ENCODE results near the gene TSPAN33.
"Not testable (repeated sequence)": the region's sequence is repeated elsewhere in the genome, so short reads cannot be mapped to it uniquely, and the experiment has no call there.

Gene TSPAN33

DNA sequence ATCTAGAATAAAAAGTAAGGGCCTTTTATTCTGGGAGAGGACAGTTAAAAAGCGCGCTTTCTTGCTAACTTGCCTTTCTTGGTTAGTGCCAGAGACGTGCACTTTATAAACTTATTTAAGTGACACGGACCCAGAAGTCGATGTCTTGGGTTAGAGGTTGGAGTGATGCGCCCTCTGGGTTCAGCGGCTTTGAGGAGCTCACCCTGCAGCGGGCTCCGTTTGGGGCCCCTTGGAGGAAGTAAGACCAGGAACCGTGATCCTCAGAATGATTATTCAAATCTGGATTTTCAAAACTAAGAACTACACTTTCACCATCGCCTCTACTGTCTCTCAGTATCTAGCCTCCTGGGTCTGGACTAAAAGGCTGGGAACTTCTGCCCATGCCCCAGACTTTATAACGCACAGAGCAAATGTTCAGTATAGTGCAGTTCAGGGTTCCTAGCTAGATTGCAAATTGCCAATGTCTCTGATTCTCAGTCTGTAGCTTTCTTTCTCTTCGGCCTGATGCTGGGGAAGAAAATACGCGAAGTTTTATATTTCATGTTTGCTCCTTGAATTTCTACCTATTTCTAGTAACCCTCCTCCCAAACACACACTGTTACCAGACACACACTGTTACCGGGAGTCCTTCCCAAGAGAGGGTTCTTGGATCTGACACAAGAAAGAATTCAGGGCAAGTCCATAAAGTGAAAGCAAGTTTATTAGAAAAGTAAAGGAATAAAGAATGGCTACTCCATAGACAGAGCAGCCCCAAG, 25.4 kb downstream of the TSPAN33 start:
- in situ Hi-C loops (cut with MboI; ENCODE audit: low pct_unique_long_range_greater_than_20kb, low sequenced_read_pairs, unreplicated experiment): no loop called here
- DNase-seq (ENCODE audit: low spot score): peak; percentile 63
- TF ChIP-seq CTCF (IDR thresholded peaks at IDR 0.05; ENCODE audit: extremely low read depth, insufficient read depth, missing control alignments): no peak

GRCh38 chr7:129170441-129171021, 26.0 kb downstream of the TSPAN33 start:
- no peak for DNase-seq (ENCODE audit: low spot score)
- no peak for TF ChIP-seq CTCF (IDR thresholded peaks at IDR 0.05; ENCODE audit: extremely low read depth, insufficient read depth, missing control alignments)
- in situ Hi-C loops (cut with MboI; ENCODE audit: low pct_unique_long_range_greater_than_20kb, low sequenced_read_pairs, unreplicated experiment): no loop called here

- in situ Hi-C loops (cut with MboI; ENCODE audit: low pct_unique_long_range_greater_than_20kb, low sequenced_read_pairs, unreplicated experiment); DNase-seq (ENCODE audit: low spot score): not testable (repeated sequence)
Measured at GRCh38 chr7:129173861-129174260, 29.4 kb downstream of the TSPAN33 start.

DNA sequence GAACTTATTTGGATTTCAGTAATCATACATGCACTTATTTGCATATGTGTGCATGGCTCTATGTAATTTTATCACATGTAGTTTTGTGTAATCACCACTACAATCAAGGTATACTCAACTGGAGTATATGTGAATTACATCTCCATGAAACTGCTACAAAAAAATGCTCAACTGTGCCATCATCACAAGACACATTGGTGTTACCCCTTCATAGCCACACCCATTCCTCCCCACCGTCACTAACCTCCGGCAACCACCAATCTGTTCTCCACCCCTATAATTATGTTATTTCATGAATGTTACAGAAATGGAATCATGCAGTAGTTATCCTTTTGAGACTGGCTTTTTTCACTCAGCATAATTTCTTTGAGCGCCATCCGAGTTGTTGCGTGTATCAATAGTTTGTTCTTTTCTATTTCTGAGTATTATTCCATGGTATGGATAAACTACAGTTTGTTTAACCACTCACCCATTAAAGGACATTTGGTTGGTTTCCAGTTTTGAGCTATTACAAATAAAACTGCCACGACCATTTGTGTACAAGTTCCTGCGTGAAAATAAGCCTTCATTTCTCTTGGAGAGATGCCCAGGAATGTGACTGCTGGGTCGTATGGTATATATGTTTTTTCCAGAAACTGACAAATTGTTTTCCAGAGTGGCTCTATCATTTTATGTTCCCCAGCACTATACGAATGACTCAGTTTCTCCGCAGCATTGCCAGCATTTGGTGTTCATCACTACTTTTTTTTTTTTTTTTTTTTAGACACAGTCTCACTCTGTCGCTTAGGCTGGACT, 32.6 kb downstream of the TSPAN33 start:
- in situ Hi-C loops (cut with MboI; ENCODE audit: low pct_unique_long_range_greater_than_20kb, low sequenced_read_pairs, unreplicated experiment): no loop called here
- DNase-seq (ENCODE audit: low spot score): no peak
- no peak for TF ChIP-seq CTCF (IDR thresholded peaks at IDR 0.05; ENCODE audit: extremely low read depth, insufficient read depth, missing control alignments)

DNA sequence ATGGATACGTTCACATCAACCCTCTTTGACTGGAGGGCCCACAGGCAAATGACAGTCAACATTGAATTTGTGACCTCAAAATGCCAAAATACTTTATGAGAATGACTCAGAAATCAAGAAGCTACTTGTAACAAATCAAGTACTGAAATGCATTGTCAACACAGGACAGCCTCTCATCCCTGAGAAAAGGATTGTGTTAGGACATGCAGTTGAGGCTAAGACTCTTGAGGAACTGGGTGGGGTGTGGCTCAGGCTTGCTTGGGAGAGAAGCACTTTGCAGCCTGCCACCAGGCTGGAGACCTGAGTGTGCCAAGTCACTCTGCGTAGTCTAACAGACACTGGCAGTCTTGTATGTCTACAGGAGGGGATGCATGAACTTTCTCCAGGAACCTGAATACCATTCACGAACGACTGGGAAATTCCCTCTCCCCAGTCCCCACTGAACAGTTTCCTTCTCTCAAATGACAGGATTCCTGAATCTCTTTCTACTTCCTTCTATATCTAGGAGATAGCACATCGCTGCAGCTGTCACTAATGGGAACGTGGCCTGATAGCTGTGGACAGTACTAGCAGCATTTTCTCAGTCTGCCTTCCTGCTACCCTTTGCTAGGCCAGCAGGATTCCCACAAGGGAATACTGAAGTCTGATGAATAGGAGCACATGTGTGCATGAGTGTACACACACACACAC, 40.6 kb downstream of the TSPAN33 start:
- DNase-seq (ENCODE audit: low spot score): no peak
- in situ Hi-C loops (cut with MboI; ENCODE audit: low pct_unique_long_range_greater_than_20kb, low sequenced_read_pairs, unreplicated experiment): no loop called here
- TF ChIP-seq CTCF (IDR thresholded peaks at IDR 0.05; ENCODE audit: extremely low read depth, insufficient read depth, missing control alignments): no peak

DNA sequence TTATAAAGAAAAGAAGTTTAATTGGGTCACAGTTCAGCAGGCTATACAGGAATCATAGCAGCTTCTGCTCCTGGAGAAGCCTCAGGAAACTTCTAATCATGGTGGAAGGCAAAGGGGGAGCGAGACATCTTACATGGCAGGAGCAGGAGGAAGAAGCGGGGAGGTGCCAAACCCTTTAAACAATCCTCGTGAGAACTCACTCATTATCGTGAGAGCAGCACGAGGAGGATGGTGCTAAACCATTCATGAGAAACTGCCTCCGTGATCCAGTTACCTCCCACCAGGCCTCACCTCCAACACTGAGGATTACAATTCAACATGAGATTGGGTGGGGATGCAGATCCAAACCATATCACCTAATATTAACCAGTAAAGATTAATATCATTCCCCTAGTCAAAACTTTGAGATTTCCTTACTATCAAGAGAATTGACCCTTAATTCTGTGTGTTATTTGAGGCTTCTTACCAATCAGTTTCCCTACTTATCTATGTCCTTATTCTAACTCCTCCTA, 42.3 kb downstream of the TSPAN33 start:
- no peak for TF ChIP-seq CTCF (IDR thresholded peaks at IDR 0.05; ENCODE audit: extremely low read depth, insufficient read depth, missing control alignments)
- no peak for DNase-seq (ENCODE audit: low spot score)
- in situ Hi-C loops (cut with MboI; ENCODE audit: low pct_unique_long_range_greater_than_20kb, low sequenced_read_pairs, unreplicated experiment): no loop called here

All from GM13977 (cell line).